ENCODE measurements around the gene FRMD1.

GRCh38 chr6:168073937-168074730 is 4.9 kb downstream of the FRMD1 start:
- TF ChIP-seq CTCF (IDR thresholded peaks at IDR 0.05; ENCODE audit: insufficient read depth, low read length) (no peak), GABPA (IDR thresholded peaks at IDR 0.05; ENCODE audit: low read depth) (no peak), SPI1 (IDR thresholded peaks at IDR 0.05; ENCODE audit: borderline replicate concordance, low read depth) (no peak), POLR2AphosphoS5 (IDR thresholded peaks at IDR 0.05; ENCODE audit: low read depth) (no peak)
